ENCODE results near the gene OLIG3.

OLIG3 gene

DNA sequence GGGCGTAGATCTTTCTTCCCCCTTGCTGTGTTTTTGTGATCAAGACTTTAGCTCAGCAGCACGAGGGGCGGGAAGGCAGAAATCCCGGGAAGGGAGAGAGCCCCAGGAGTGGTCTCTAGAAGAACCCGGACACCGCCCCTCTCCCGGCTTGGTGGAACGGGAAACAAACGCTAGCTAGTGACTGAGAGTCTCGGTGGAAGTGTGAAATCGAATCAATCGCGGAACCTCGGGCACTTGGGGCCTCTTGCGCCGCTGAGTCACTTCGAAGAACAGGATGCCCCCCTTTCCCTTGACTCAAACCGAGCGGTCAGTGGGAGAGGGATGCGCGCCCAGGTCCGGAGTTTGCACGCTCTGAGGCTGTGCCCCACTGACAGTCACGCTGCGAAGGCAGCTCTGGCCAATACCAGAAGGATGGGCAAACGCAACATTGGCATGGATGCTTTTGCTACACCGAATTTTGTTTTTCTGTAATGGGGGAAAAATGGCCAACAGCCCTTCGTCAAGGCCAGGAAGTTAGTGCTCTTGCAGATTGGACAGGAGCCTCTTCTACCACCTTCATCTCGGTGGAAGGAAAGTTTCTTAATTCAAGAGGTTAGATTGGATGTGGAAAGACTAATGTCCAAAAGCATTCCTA lies 1.6 kb upstream of the OLIG3 start:
- peak in 1 of 2 experiments; percentile 33 for DNase-seq

DNA sequence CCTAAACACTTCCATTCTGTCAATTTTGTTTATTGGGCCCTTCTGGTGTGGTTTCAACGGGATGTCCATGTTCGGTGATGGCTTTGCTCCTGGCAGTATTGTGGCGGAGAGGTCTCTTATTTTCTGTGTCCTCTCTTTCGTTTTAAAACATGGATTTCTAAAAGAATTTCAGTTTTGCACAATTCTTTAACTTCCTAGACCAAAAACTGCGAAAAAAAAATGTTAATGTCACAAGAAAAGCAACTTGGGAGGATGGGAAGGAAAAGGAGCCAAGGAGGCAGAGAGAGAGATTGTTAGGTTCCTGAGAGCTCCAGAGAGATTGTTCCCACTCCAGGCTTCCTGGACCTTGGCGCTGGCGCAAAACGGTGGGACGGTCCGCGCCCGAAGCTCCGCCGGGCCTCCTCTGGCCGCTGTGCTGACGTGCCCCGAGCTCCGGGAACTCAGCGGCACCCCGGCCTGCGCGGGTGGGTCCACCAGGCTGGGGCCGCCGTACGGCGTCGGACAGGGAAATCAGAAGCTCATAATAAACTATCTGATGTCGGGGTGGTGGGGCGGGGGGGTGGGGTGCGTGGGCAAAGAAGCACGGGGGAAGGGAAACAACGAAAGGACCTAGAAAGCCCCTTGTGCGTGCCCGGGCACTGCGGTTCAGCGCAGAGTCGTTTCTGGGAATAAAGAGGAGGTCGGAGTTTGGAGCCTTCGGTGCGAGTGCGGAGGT lies 951 bp upstream of the OLIG3 start:
- DNase-seq = peak in 1 of 2 experiments; percentile 26

DNA sequence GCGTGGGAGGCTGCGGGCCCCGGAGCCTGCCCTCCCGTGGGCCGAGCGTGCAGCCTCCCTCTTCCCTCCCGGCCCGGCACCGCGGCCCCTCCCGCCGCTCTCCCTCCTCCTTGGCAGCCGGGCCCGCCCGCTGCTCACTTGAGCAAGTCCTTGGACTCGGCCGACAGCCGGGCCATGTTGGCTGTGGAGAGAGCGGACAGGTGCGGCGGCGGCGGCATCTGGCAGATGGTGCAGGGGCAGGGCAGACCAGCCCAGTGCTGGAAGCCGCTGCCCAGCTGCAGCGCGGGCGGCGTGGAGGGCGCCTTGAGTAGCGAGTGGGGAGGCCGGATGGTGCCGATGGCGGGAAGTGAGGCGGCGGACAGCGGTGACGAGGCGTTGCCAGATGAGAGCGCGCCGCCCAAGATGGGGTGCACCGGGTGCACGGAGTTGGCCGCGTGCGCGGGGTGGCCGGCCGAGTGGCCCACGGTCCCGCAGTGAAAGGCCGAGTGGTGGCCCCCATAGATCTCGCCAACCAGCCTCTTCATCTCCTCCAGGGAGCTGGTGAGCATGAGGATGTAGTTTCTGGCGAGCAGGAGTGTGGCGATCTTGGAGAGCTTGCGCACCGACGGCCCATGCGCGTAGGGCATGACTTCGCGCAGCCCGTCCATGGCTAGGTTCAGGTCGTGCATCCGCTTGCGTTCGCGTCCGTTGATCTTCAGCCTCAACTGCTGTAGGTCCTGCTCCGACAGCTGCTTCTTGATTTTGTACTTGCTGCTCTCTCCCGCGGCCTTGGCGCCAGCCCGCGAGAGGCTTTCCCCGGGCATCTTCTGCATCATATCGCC lies 766 bp downstream of the OLIG3 start:
- peak in 1 of 2 experiments; percentile 19 for DNase-seq

DNA sequence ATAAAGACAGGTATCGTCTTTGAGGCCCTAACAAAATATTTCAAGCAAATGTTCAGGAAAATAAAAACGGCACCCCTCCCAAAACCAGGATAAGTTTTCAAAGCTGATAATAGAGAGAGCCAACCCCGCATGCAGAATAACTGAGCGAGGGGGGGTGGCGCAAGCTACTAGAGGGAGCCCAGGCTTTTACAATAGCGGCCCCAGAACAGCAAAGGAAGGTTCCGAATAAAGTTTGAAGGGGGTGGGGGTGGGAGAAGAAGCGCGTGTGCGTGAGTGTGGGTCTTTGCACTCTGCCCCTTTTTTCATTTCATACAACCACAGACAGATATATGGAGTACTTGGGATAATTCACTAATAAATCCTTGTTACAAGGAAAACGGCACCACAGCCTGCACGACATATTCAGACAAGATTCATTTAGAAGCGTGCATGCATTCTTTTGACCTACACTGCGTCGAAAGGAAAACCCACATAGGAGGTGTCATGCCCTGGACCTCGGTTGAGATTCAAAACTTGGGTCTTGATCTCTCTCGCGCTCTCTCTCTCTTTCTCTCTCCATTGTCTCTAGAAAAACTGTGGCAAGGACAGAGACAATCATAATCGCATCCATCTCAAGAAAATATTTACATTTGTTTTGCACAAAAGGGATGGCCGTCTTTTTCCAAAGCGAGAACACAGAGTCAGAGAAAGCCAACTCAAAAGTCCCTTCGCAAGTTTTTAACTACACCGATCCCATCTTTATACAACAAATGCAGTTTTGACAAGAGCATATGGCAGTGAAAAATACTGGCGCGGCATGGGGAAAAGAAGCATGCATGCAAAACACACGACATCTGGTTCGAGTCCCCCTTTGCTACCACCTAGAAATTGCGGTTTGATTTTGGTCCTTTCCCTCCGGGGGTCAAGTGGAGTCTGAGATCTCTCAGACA lies 1.6 kb downstream of the OLIG3 start:
- DNase-seq = no peak

DNA sequence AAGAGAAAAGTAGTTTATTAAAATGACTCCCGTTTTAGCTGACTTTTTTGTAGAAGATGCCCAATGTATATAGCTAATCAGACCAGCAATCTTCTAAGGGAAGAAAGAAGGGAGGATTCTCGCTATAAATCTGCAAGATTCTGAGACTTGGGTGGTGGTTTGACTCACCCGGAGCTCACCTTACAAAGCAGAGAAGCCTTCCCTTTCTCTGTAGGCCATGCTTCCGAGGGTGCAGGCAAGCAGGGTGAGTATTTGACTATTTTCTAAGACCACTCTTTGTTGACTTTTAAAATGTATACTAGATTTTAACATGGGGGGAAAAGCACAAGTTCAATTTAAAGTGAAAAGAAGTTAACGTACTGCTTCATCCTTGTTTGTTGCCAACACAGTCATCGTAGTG lies 2.7 kb downstream of the OLIG3 start:
- DNase-seq = no peak

DNA sequence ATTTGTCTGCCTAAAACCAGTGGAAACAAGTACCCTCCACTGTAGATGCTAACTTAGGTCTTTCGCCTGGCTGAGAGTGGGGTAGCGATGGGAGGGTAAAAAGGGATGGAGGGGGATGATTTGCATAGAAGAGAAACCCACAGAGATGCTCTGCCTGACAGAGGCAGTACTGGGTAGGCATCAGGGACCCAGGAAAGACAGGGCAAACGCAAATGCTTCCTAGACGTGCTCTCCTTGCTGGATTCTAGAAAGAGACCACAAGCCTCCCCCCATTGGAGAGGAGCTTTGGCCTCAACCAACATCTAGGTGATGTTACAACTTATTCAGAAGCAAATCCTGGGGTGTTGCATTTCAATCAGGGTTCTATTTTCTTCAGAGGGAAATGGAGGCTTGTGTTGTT lies 3.2 kb downstream of the OLIG3 start:
- DNase-seq = no peak

DNA sequence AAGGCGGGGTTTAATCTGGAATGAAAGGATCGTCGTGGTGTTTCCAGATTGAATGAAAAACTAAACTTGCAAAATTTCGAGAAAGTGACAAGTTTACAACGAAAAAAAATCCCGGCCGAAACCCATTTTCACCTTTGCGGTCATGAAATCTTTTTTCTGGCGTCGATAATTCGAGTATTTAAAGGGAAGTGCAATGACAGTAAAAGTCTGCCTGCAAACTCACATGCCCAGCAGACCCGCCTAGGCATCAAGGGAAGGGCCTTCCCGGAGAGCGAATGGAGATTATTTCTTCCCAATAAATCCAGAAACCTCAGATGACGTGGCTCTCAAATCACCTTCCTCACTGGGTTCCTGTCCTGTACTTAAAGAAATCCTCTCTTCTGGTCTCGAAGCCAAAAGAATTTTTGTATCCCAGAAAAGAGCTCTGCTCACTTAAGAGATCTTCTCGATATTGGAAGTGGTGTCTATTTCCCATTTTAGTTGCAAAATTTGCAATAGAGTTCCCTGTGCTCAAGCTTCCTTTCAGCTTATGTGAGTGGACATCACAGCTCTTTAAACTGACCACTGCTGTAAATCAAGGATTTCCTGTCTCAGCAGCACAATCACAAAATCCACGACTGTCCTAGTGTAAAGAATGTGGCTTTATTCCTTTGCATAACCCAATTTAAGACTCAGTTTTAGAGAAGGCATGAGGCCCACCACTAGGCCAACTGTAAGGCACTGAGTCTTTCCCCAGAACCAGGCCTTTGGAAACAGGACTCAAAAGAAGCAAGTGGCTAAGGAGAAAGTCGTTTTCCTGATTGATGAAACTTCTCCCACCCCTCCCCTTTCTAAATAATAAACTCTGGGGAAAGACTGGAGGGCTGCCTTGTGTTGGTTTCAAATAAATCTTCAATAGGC lies 3.9 kb downstream of the OLIG3 start:
- no peak for DNase-seq

DNA sequence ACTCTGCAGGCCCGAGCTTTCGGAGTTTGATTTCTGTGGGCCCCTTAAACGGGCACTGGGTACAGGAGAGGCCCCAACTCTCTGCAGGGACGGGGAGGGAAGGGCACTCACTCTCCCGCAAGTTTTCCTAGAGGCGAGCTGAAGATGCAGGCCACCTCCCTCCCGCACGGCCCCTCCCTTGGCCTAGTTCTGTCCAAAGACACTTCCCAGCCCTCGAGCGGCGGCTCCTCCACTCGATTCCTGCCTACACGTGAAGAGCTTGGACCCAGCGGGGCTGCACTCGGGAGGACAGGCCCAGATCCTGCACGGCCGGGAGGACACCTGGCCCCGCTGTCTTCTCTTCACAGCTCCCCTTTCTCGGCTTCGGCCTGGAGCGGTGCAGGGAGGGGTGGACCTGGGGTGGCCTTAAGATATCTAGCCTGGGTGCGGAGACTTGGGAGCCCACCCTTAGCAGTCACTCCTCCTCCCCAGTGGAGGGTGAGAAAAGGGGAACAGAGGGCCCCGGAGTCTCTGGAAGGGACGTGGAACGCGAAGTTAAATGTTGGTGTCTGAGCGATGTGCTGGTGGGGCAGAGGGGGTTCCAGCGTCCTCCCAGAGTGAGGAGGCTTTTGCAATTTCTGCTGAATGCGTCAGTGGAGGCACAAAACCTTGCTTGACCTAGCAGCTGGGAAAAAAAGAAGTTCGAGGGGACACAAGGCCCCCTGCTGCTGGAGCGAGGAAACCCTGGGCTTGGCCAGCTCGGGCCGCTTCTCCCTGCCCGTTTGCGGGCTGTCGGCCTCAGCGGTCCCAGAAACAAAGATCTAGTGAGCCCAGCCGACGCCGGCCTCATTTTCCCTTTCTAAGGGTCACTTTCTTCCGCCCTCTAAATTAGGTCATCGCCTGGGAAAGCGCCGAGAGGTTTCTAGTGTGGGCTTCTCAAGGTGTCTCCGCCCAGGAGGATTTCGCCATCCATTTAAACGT lies 4.9 kb downstream of the OLIG3 start:
- peak in 1 of 2 experiments; percentile 18 for DNase-seq

DNA sequence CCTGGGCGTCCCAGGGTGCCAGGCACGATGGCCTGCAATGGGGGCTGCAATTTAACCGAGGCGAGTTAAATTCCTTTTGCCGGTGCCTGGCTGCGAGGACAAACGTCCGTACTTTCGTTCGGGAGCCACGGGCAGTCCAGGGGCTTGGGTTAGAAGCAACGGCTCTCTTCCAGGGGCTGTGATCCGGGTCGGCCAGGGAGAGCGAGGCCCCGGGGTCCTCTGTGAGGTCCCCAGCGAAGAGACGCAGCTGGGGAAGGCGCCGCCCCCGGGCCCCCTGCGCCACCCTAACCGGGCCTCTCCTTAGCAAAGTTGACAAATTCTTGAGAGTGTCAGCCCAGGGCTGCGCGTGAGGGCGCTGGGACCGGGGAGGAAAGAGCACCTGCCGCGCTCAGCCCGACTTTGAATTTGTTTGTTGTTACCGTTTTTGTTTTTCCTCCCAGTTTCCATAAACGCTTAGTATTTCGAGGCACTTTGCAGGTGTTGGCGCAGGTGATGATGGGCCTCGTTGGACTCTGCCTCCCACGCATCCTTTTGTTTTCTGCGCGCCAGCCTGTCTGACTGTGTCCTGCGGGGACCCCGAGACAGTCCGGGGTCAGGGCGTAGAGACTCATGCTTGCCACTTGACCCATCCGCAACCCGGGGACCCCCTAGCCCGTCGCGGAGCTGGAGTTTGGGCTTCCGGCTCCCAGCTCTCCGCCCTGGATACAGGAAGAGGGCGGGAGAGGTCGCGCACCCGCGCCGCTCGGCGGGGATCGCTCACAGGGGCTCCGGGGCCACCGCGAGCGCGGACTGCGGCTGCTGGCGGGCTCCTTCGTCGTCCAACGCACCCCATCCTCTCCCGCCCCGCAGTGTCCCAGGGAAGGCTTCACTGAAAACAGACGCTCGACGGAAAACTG lies 5.8 kb downstream of the OLIG3 start:
- peak in 1 of 2 experiments; percentile 19 for DNase-seq

DNA sequence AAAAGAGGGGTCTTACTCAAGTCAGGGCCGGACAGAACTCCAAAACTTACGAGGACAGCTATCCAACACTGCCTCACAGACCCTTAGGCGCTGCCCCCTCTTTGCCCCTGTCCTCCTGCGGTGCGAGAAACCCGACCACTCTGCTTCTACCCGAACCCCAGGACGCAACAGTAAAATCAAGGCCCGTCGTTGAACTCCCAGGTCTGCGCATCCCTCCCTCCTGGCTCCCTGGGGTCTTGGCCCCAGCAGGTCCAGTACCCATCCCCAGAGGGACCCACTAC lies 6.4 kb downstream of the OLIG3 start:
- DNase-seq = no peak

DNA sequence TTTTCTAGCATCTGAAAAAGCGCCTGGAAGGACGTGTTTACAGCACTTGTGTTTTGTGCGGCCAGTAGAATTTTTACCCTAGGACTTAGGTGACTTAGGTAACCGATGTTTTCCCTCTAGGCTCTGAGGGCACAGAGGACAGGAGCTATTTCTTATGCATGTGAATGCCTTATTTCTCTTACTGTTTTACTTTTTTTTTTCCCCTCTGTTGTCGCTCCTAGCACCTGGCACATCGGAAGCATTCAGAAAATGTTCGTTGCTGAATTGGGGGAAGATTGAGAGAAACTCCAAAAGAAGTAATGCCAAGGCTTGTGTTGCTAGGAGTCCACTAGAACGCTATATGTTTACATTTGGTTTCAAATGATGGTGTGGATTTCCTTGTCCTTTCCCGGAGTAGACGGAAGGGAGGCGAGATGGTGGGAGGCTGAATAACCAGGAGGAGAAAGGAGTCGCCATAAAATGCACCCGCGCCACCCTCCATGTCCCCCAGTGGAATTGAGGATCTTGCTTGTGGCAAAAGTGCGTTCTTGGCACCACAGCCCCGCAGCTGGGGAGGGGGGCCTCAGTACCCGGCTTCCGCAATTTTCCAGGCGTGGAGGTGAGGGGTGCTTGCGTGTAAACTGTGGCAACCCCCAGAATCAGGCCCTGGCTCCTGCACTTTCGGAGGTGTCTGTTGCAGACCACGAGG lies 6.9 kb downstream of the OLIG3 start:
- no peak for DNase-seq

DNA sequence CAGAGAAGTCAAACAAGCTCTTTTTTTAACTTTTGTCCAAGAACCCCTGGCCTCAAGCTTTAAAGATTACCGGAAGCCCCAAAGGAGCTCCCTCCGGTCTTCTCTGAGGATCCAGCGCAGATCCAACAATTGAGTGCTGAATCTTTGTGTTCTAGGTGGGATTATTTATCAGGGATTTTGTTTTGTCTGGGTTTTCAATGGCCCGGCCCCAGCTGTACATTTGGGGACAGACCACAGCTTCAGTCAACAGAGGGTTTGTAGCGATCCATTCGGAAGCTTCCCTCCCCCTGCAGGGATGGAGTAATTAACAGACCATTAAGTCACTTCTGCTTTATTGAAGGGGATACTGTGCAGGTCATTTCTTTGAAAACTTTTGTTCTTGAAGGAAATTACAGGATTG lies 7.8 kb downstream of the OLIG3 start:
- no peak for DNase-seq

DNA sequence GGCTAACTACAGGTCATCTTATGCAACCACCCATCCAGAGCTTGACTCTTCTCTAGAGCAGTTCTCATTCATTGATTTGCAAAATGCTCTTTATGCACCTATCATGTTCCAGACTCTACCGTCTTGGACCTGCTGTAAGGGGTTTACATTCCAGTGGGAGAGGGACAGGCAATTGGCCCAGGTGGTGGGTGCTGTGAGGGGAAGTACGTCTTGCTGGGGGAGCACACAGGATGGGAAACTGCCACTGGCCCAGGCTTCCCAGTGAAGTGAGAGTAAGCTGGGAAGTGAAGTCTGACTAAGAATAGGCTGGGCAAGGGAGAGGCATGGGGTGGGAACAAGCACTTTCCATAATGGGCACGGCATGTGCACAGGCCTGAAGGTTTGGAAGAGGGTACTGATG lies 13.8 kb downstream of the OLIG3 start:
- DNase-seq = no peak

DNA sequence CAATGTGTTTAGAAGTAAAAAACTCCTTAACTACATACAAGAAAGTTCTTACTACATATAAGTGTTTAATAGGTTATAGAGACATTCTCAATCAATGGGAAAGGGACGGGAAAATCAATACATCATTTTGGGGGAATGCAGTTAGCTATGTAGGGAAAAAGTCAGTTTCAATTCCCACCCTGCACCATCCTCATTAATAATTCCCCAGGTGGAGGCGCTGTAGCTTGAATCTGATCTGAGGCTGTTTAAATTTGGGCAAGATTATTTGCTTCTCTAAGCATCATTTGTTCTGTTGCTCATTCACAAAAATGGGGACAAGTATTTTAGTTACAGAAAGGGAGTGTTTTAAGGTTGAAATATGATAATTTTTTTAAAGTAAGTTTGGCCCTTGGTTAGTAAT lies 19.1 kb downstream of the OLIG3 start:
- DNase-seq = no peak

DNA sequence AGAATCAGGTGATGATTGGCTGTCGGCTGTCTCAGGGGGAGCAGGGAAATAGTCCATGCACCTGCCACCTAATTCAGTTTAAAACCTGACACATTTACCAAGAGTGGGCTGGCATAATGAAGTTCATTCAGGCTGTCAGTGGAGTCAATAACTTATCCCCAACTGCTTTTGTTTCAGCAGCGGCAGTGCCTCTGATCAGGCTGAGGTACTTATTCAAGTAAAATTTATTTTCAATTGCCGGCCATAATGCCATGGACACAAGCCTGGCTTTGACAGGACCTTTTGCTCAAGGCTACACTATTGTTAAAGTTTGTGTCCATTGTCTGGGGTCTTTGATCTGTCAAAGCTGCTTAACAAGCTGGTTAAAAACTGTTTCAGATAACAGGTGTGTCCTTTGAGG lies 20.6 kb downstream of the OLIG3 start:
- DNase-seq = no peak

DNA sequence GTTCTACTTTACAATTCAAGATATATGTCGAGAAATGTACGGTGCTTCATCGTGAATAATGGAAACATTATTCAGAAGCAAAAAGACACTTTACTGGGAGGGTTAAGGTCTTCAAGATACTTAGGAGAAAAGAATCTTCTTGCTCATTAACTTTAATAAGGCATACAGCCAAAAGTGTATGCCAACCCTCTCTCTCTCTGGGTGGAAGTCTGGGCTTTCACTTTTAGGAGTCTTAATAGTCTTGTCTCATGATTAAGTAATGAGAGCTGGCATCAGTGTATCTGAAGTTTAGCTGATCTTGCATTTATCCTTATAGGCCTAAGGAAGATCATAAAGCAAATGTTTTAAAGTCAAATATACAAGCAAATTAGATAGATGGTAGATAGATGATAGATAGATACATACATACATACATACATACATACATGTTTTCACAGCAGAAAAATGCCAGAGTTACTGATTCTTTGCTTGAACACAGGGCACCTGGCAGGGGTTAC lies 21.5 kb downstream of the OLIG3 start:
- DNase-seq = no peak

DNA sequence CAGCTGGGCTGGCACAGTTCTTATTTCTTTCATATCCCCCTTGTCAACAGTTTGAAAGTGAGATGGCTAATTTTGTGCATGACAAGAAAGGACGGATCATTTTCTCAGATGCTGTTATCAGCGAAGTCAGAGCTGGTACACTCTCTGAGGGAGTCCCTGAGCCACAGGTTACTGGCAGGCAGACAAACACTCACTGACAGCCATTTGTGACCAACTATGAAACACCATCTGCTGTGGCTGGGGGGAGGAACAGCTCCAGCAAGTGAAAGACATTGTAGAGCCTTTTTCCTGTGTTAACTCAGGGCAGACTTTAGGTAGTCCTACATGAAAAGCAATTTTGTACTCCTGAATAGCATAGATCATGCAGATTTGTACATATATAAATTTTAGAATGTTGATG lies 22.2 kb downstream of the OLIG3 start:
- DNase-seq = no peak

DNA sequence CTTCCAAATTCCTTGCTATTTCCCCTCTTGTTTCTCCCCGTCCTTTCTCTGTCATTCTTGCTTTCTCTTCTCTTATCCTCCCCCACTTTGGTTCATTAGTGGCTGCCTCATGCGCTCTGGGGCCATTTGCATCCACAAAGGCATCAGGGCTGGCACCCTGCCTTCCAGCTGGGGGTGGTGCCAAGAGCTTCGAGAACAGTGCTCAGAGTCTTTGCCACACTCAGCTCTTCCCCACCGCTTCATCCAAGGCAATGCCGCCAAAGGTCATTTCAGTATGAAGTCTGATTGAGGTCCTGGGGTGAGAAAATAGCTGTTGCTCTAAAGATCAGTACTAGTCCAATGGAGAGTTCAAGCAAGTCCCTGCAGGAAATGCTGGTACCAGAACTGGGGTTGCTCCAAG lies 22.7 kb downstream of the OLIG3 start:
- no peak for DNase-seq

DNA sequence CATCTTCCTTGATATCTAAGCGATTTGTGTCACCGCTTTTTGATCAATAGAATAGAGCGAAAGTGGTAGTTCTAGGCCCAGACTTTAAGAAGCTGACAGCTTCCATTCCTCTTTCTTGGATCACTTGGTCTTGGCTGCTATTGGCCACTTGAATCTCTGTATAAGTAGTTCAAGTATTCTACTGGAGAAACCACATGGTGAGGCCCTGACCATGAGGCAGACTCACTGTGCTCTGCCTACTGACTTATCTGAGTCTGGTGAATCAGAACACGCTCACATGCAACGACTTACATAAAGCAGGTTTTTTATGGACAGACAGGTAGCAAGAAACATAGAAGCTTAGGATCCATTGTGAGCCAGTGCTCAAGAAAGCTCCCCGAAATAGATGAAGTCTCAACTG lies 27.0 kb downstream of the OLIG3 start:
- DNase-seq = no peak

Measured in NCI-H526 (cell line).